Measurements from ENCODE around the gene SEPTIN6.
"Not testable (repeated sequence)": the region's sequence is repeated elsewhere in the genome, so short reads cannot be mapped to it uniquely, and the experiment has no call there.

SEPTIN6 gene

GRCh38 chrX:119690921-119691716 is 1.8 kb downstream of the SEPTIN6 start:
- DNase-seq (ENCODE audit: low read depth in 2 of 2), result peak in 1 of 2 donors; percentile 35

GRCh38 chrX:119688911-119689321 is 4.1 kb downstream of the SEPTIN6 start:
- no peak for DNase-seq (ENCODE audit: low read depth in 2 of 2)

- DNase-seq (ENCODE audit: low read depth in 2 of 2), result no peak
Measured at GRCh38 chrX:119687661-119688413, 5.1 kb downstream of the SEPTIN6 start.

GRCh38 chrX:119686087-119686691 is 6.8 kb downstream of the SEPTIN6 start:
- no peak for DNase-seq (ENCODE audit: low read depth in 2 of 2)

GRCh38 chrX:119685225-119686066 is 7.5 kb downstream of the SEPTIN6 start:
- DNase-seq (ENCODE audit: low read depth in 2 of 2), result no peak

GRCh38 chrX:119684916-119685224 is 8.1 kb downstream of the SEPTIN6 start:
- DNase-seq (ENCODE audit: low read depth in 2 of 2), result no peak

- not testable (repeated sequence) for DNase-seq (ENCODE audit: low read depth in 2 of 2)
Measured at GRCh38 chrX:119684312-119684711, 8.7 kb downstream of the SEPTIN6 start.

GRCh38 chrX:119682019-119682989 is 10.7 kb downstream of the SEPTIN6 start:
- no peak for DNase-seq (ENCODE audit: low read depth in 2 of 2)

- DNase-seq (ENCODE audit: low read depth in 2 of 2), result no peak
Measured at GRCh38 chrX:119677654-119677981, 15.3 kb downstream of the SEPTIN6 start.

- DNase-seq (ENCODE audit: low read depth in 2 of 2), result no peak
Measured at GRCh38 chrX:119676949-119677653, 15.9 kb downstream of the SEPTIN6 start.

- no peak for DNase-seq (ENCODE audit: low read depth in 2 of 2)
Measured at GRCh38 chrX:119673336-119673735, 19.6 kb downstream of the SEPTIN6 start.

GRCh38 chrX:119672426-119672825 is 20.5 kb downstream of the SEPTIN6 start:
- DNase-seq (ENCODE audit: low read depth in 2 of 2), result no peak

- no peak for DNase-seq (ENCODE audit: low read depth in 2 of 2)
Measured at GRCh38 chrX:119669424-119670037, 23.4 kb downstream of the SEPTIN6 start.

GRCh38 chrX:119667111-119667878 is 25.7 kb downstream of the SEPTIN6 start:
- DNase-seq (ENCODE audit: low read depth in 2 of 2), result no peak

GRCh38 chrX:119664877-119665276 is 28.1 kb downstream of the SEPTIN6 start:
- DNase-seq (ENCODE audit: low read depth in 2 of 2), result not testable (repeated sequence)

- DNase-seq (ENCODE audit: low read depth in 2 of 2), result no peak
Measured at GRCh38 chrX:119661486-119661885, 31.5 kb downstream of the SEPTIN6 start.

GRCh38 chrX:119659522-119659921 is 33.4 kb downstream of the SEPTIN6 start:
- no peak for DNase-seq (ENCODE audit: low read depth in 2 of 2)

GRCh38 chrX:119655125-119655524 is 37.8 kb downstream of the SEPTIN6 start:
- peak; percentile 26 to 27 for DNase-seq (ENCODE audit: low read depth in 2 of 2)

- no peak for DNase-seq (ENCODE audit: low read depth in 2 of 2)
Measured at GRCh38 chrX:119654112-119654531, 38.8 kb downstream of the SEPTIN6 start.

Measured in activated CD8-positive, alpha-beta memory T cell treated with anti-CD3 and anti-CD28 coated beads for 4 hours (primary cell).